SK-N-MC (cell line): Measurements from ENCODE around the gene PRSS53.

Source experiments
- DNase-seq: peaks from one replicate; pipeline ENCODE4 v3.0.0-alpha.2; 2011; ENCODE audit warnings: low read depth, low spot score
- H3K27ac ChIP-seq: fragments of 200-600 bp; sonication (generic); 2 replicates; pipeline ENCODE4 v1.5.1; 2016; ENCODE audit warnings: mixed run types
- H3K36me3 ChIP-seq: fragments of 200-600 bp; sonication (generic); 2 replicates; pipeline ENCODE4 v1.6.1; 2017; ENCODE audit warnings: antibody characterized with exemption, low read length, mixed read lengths; ENCODE audit not compliant: insufficient read depth
- H3K4me3 ChIP-seq: fragments of 200-600 bp; sonication (generic); 2 replicates; pipeline ENCODE4 v1.5.1; 2016
- H3K9ac ChIP-seq: fragments of 200-600 bp; sonication (generic); 2 replicates; pipeline ENCODE4 v1.8.0; 2017; ENCODE audit warnings: mixed run types, mixed read lengths; ENCODE audit not compliant: insufficient read length
- H3K9me3 ChIP-seq: fragments of 200-600 bp; sonication (generic); 2 replicates; pipeline ENCODE4 v1.6.1; 2017; ENCODE audit warnings: low read depth, mild to moderate bottlenecking, antibody characterized with exemption, low read length, moderate library complexity, mixed read lengths
- EZH2 ChIP-seq: fragments of 200-600 bp; sonication (generic); IDR thresholded peaks from one replicate; pipeline ENCODE4 v1.6.1; 2017; ENCODE audit warnings: antibody characterized with exemption
- FOXP2 ChIP-seq: optimal IDR thresholded peaks from 2 replicates; pipeline ENCODE3; 2011; ENCODE audit warnings: mild to moderate bottlenecking, moderate library complexity; ENCODE audit not compliant: insufficient read depth; ENCODE audit errors: extremely low read length, control extremely low read depth
- POLR2AphosphoS5 ChIP-seq: IDR thresholded peaks from 2 replicates; pipeline ENCODE4 v1.6.1; 2012; ENCODE audit warnings: mild to moderate bottlenecking, low read depth, low read length, borderline replicate concordance

PRSS53 gene

GRCh38 chr16:31050280-31051030 lies 38.3 kb downstream of the PRSS53 start:
- no peak for TF ChIP-seq POLR2AphosphoS5
- DNase-seq: no peak

GRCh38 chr16:31043898-31044481 lies 44.8 kb downstream of the PRSS53 start:
- H3K36me3 ChIP-seq: no peaks in the 10 kb centered on the region
- no peak overlapping the region for H3K4me3 ChIP-seq
- no peak for DNase-seq
- H3K9me3 ChIP-seq: no peaks in the 10 kb centered on the region
- TF ChIP-seq EZH2: no peak
- no peak for TF ChIP-seq FOXP2
- no peak for TF ChIP-seq POLR2AphosphoS5
- H3K9ac ChIP-seq: no peak overlapping the region
- H3K27ac ChIP-seq: no peak overlapping the region

More at GRCh38 chr16:31050280-31051030, 38.3 kb downstream of the PRSS53 start:
- Histone ChIP-seq H3K27ac (no peak overlapping the region), H3K9ac (no peak overlapping the region), H3K36me3 (no peaks in the 10 kb centered on the region), H3K4me3 (no peak overlapping the region), H3K9me3 (no peaks in the 10 kb centered on the region)

- no peak overlapping the region for H3K4me3 ChIP-seq
- no peak overlapping the region for H3K9ac ChIP-seq
- no peaks in the 10 kb centered on the region for H3K36me3 ChIP-seq
- H3K9me3 ChIP-seq: no peaks in the 10 kb centered on the region
- no peak for TF ChIP-seq EZH2
- TF ChIP-seq FOXP2: no peak
- no peak for TF ChIP-seq POLR2AphosphoS5
- DNase-seq: no peak
- H3K27ac ChIP-seq: no peak overlapping the region
These were observed 45.4 kb downstream of the PRSS53 start for GRCh38 chr16:31043352-31043751.

GRCh38 chr16:31042866-31043265 lies 45.9 kb downstream of the PRSS53 start:
- no peak overlapping the region for H3K4me3 ChIP-seq
- TF ChIP-seq FOXP2: no peak
- no peak for TF ChIP-seq EZH2
- TF ChIP-seq POLR2AphosphoS5: no peak
- no peaks in the 10 kb centered on the region for H3K9me3 ChIP-seq
- no peaks in the 10 kb centered on the region for H3K36me3 ChIP-seq
- no peak overlapping the region for H3K9ac ChIP-seq
- no peak for DNase-seq
- H3K27ac ChIP-seq: no peak overlapping the region

- H3K4me3 ChIP-seq: no peak overlapping the region
- H3K36me3 ChIP-seq: no peaks in the 10 kb centered on the region
- no peak for DNase-seq
- H3K9ac ChIP-seq: no peak overlapping the region
- H3K9me3 ChIP-seq: no peaks in the 10 kb centered on the region
- no peak overlapping the region for H3K27ac ChIP-seq
- TF ChIP-seq FOXP2 (no peak), EZH2 (no peak), POLR2AphosphoS5 (no peak)
These were observed 49.8 kb downstream of the PRSS53 start for GRCh38 chr16:31038993-31039392.

GRCh38 chr16:31036691-31037090 lies 52.1 kb downstream of the PRSS53 start:
- H3K4me3 ChIP-seq: no peak overlapping the region
- TF ChIP-seq FOXP2 (no peak), EZH2 (no peak), POLR2AphosphoS5 (no peak)
- no peaks in the 10 kb centered on the region for H3K9me3 ChIP-seq
- DNase-seq: no peak
- no peak overlapping the region for H3K9ac ChIP-seq
- no peaks in the 10 kb centered on the region for H3K36me3 ChIP-seq
- H3K27ac ChIP-seq: no peak overlapping the region

- peak overlapping the region; percentile 76 for H3K9ac ChIP-seq
- TF ChIP-seq EZH2: no peak
- TF ChIP-seq POLR2AphosphoS5: no peak
- TF ChIP-seq FOXP2: no peak
- no peaks in the 10 kb centered on the region for H3K9me3 ChIP-seq
- H3K36me3 ChIP-seq: no peaks in the 10 kb centered on the region
- H3K4me3 ChIP-seq: peak overlapping the region; percentile 88
- H3K27ac ChIP-seq: no peak overlapping the region
- DNase-seq: peak; percentile 16
These were observed 54.8 kb downstream of the PRSS53 start for GRCh38 chr16:31033709-31034492.
